ENCODE data around the gene HERC2. TPM values are rescaled to one million over a fixed set of nuclear protein-coding genes. Genes with fewer than 3 reads are reported as not detected.

The HERC2 gene
- total and polyA plus RNA-seq, 2 donors (not counting 3 experiments of a cell fraction or from before 2014, with no cell fraction given) = 46.1 to 83.9 TPM

GRCh38 chr15:28075573-28075972 is 246.4 kb downstream of the HERC2 start:
- Histone ChIP-seq H2AFZ (ENCODE audit: low read depth, low read length) (no peak overlapping the region), H3K9ac (replicated peaks; ENCODE audit: extremely low read depth, insufficient read depth, low read length) (no peak overlapping the region), H3K9me3 (replicated peaks; ENCODE audit: control insufficient read depth, insufficient read depth, low read length) (no peaks in the 10 kb centered on the region), H3K4me3 (replicated peaks in 1 of 3; ENCODE audit: insufficient read depth in 1 of 3, low read depth in 1 of 3, low read length in 3 of 3) (no peak overlapping the region), H3K4me2 (ENCODE audit: insufficient read depth, low read length) (no peak overlapping the region), H3K9me1 (replicated peaks; ENCODE audit: control insufficient read depth, extremely low read depth, insufficient read depth, low read length) (no peaks in the 10 kb centered on the region), H3K79me2 (ENCODE audit: control insufficient read depth, insufficient read depth, low read length) (no peaks in the 10 kb centered on the region), H3K36me3 (ENCODE audit: control insufficient read depth in 2 of 2, extremely low read depth in 1 of 2, insufficient read depth in 2 of 2, low read length in 2 of 2) (no peaks in the 10 kb centered on the region), H4K20me1 (replicated peaks; ENCODE audit: control insufficient read depth, extremely low read depth, insufficient read depth, low read length) (no peaks in the 10 kb centered on the region), H3K4me1 (ENCODE audit: control insufficient read depth, extremely low read depth, insufficient read depth, low read length) (no peaks in the 10 kb centered on the region), H3K27me3 (ENCODE audit: control insufficient read depth in 2 of 2, insufficient read depth in 2 of 2, low read length in 2 of 2) (no peaks in the 10 kb centered on the region), H3K27ac (ENCODE audit: insufficient read depth, low read depth, low read length) (no peak overlapping the region)
- DNase-seq (ENCODE audit: low read depth, low spot score) (no peak), FAIRE-seq (no peak)
- ChIA-PET CTCF (no interaction called here), POLR2A (no interaction called here)
- BruUV-seq (replicated peaks) = no TSS peak
- dilution Hi-C loops (cut with MboI; ENCODE audit: extremely low pct_ligation_motif_present, low sequenced_read_pairs) (no loop called here), intact Hi-C loops (cut with micrococcal nuclease) (no loop called here)
- no peak for TF ChIP-seq FOS (IDR thresholded peaks at IDR 0.05; ENCODE audit: borderline replicate concordance, insufficient read depth, low read length)
- no peak for TF ChIP-seq JUN (IDR thresholded peaks at IDR 0.05; ENCODE audit: borderline replicate concordance, insufficient read depth, insufficient read length, low read depth)
- TF ChIP-seq, protein P1, sequence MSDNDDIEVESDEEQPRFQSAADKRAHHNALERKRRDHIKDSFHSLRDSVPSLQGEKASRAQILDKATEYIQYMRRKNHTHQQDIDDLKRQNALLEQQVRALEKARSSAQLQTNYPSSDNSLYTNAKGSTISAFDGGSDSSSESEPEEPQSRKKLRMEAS (IDR thresholded peaks at IDR 0.05; ENCODE audit: insufficient read depth, insufficient read length) = no peak
- TF ChIP-seq GATA2 (IDR thresholded peaks at IDR 0.05; ENCODE audit: insufficient read depth, insufficient read length, low read depth, low read length) = no peak
- no peak for TF ChIP-seq EZH2 (IDR thresholded peaks at IDR 0.05; ENCODE audit: borderline replicate concordance, low read depth, low read length, severe bottlenecking)
- no peak for TF ChIP-seq MYC (IDR thresholded peaks at IDR 0.05; ENCODE audit: low read depth, low read length)
- TF ChIP-seq POLR2AphosphoS5 (IDR thresholded peaks at IDR 0.05; ENCODE audit: insufficient read depth, low read depth, low read length) = no peak
- no peak for TF ChIP-seq POLR2A (IDR thresholded peaks at IDR 0.05; ENCODE audit: low read depth, low read length)
- TF ChIP-seq, protein P2, sequence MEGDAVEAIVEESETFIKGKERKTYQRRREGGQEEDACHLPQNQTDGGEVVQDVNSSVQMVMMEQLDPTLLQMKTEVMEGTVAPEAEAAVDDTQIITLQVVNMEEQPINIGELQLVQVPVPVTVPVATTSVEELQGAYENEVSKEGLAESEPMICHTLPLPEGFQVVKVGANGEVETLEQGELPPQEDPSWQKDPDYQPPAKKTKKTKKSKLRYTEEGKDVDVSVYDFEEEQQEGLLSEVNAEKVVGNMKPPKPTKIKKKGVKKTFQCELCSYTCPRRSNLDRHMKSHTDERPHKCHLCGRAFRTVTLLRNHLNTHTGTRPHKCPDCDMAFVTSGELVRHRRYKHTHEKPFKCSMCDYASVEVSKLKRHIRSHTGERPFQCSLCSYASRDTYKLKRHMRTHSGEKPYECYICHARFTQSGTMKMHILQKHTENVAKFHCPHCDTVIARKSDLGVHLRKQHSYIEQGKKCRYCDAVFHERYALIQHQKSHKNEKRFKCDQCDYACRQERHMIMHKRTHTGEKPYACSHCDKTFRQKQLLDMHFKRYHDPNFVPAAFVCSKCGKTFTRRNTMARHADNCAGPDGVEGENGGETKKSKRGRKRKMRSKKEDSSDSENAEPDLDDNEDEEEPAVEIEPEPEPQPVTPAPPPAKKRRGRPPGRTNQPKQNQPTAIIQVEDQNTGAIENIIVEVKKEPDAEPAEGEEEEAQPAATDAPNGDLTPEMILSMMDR (IDR thresholded peaks at IDR 0.05; ENCODE audit: extremely low read depth in 1 of 2, insufficient read depth in 1 of 2, low read depth in 1 of 2, low read length in 2 of 2) = no peak
